Uterus (tissue), 4 donors: ENCODE data around the gene NADSYN1. TPM values are rescaled to one million over a fixed set of nuclear protein-coding genes. Genes with fewer than 3 reads are reported as not detected.

Source experiments
- DNase-seq, 2 donors: peaks; one replicate each; pipeline ENCODE4 v3.0.0-alpha.2; 2019 to 2020
- H3K27ac ChIP-seq, 2 donors: fragments of 200-600 bp; sonication (generic); 1 replicate in 1 of 2; 2 replicates in 1 of 2; pipeline ENCODE4 v1.5.1; 2016 to 2018
- H3K27me3 ChIP-seq, 2 donors: fragments of 200-600 bp; sonication (generic); one replicate each; pipeline ENCODE4 v1.5.1; 2018 to 2019; ENCODE audit warnings: control low read depth in 1 of 2
- H3K36me3 ChIP-seq, 2 donors: fragments of 200-600 bp; sonication (generic); one replicate each; pipeline ENCODE4 v1.5.1; 2019; ENCODE audit warnings: control low read depth in 1 of 2
- H3K4me1 ChIP-seq, 2 donors: fragments of 200-600 bp; sonication (generic); one replicate each; pipeline ENCODE4 v1.5.1; 2018 to 2019; ENCODE audit warnings: control low read depth in 1 of 2
- H3K4me3 ChIP-seq, 2 donors: fragments of 200-600 bp; sonication (generic); 1 replicate in 1 of 2; 2 replicates in 1 of 2; pipeline ENCODE4 v1.5.1; 2018 to 2019; ENCODE audit warnings: mild to moderate bottlenecking in 1 of 2
- H3K9me3 ChIP-seq, 2 donors: fragments of 200-600 bp; sonication (generic); one replicate each; pipeline ENCODE4 v1.5.1; 2019; ENCODE audit warnings: control low read depth in 1 of 2
- POLR2A ChIP-seq, 2 donors: fragments of 450-650 bp; IDR thresholded peaks; one replicate each; pipeline ENCODE4 v1.6.1; 2016; ENCODE audit warnings: antibody characterized with exemption in 2 of 2, mild to moderate bottlenecking in 1 of 2, moderate library complexity in 1 of 2
- intact Hi-C: fragments of 100-400 bp; cut with DNase I; formaldehyde crosslinking; loops from one replicate; pipeline ENCODE4 v1.15.1; 2023; ENCODE audit warnings: low total_unique reads
- total RNA-seq, 4 donors: library from RNA; depleted of rRNA in 3 of 4; stranded (reverse); fragments of >200 nt in 3 of 4; gene quantifications; one replicate each; pipeline versions ENCODE4 v1.1.0 to v1.2.4, GENCODE V29; 2014 to 2023
- TF ChIP-seq, protein P1 (sequence below), 4 experiments: fragments of 200-600 bp in 2 of 4; fragments of 450-650 bp in 2 of 4; sonication (generic) in 2 of 4; IDR thresholded peaks; one replicate each; pipeline ENCODE4 v1.5.1; 2016 to 2019; ENCODE audit warnings: antibody characterized with exemption in 4 of 4, mild to moderate bottlenecking in 2 of 4, moderate library complexity in 1 of 4
- donor health status: DM: yes; HTN: yes; CAD: no.

The NADSYN1 gene
- total RNA-seq, 4 donors from 2014 or later = 20.0 to 73.0 (median 32.8) TPM

DNA sequence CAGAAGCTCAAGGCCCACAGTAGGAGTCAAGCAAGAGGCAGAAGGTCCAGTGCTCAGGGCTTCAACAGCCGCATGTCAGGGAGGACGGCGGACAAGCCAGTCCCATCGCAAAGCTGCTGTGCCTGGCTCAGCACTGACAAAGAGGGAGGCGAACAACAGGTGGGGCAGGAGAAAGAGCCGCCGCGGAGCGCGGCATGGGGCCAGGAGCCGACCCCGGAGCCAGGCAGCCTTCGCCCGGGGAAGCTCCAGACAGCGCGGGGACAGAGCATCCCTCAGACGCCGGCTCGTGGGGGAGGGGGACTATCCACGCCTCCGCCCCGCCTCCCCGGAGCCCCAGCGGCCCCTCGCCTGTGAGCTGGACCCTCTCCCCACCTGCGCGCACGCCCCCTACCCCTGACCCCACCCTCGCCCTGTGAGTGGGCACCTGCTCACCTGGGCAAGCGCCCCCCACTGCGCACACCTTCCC, 5.2 kb upstream of the NADSYN1 start:
- DNase-seq = no peak
- Histone ChIP-seq H3K27me3 (no peaks in the 10 kb centered on the region), H3K36me3 (no peaks in the 10 kb centered on the region), H3K9me3 (no peaks in the 10 kb centered on the region), H3K4me1 (no peaks in the 10 kb centered on the region), H3K27ac (peak overlapping the region; percentile 23 to 85), H3K4me3 (peak overlapping the region; percentile 44 to 87)
- intact Hi-C loops = no loop called here
- no peak for TF ChIP-seq POLR2A (IDR thresholded peaks at IDR 0.05)
- TF ChIP-seq, protein P1, sequence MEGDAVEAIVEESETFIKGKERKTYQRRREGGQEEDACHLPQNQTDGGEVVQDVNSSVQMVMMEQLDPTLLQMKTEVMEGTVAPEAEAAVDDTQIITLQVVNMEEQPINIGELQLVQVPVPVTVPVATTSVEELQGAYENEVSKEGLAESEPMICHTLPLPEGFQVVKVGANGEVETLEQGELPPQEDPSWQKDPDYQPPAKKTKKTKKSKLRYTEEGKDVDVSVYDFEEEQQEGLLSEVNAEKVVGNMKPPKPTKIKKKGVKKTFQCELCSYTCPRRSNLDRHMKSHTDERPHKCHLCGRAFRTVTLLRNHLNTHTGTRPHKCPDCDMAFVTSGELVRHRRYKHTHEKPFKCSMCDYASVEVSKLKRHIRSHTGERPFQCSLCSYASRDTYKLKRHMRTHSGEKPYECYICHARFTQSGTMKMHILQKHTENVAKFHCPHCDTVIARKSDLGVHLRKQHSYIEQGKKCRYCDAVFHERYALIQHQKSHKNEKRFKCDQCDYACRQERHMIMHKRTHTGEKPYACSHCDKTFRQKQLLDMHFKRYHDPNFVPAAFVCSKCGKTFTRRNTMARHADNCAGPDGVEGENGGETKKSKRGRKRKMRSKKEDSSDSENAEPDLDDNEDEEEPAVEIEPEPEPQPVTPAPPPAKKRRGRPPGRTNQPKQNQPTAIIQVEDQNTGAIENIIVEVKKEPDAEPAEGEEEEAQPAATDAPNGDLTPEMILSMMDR (IDR thresholded peaks at IDR 0.05) = no peak

DNA sequence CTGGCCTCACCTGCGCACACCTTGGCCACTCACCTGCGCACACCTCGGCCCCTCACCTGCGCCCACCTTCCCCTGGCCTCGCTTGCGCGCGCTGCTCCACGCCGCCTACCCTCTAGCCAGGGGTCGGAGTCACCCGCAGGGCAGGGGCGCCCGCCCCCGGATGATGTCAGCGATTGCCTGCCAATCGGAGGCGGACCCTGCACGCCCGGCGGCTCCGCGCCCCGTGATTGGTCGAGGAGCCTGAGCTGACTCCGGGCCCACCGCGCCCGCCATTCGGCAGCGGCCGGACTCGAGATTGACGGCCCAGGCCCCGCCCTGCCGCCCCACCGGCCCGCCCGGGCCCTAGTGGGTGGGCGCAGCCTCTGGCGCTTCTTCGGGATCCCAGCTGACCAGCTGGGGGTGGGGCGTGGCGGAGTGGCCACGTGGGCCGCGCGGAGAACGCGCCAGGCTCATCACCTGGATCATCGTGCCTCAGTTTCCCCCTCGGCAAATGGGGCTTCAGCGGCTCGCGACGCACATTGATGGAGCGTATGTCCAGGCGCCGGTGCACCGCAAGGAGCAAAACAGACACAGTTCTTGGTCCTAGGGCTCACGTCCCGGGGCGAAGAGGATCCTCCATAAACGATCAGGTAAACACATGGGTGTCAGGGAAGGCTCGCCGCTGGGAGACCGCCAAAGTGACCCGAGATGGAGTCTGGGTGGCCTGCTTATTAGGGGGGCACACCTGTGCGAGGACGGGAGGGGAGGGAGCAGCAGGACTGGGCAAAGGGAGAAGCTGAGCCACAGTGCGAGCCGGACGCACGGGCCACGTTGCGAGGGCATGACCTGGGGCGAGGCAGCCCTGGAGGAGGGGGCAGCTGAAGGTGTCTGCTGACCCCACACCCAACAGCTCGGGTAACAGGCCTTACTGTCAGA, 4.5 kb upstream of the NADSYN1 start, which contains the start of gene DHCR7:
TSS of gene DHCR7 (minus strand) at position 137 of the 915 bp plus-strand sequence. CDS start 3,441 bp downstream, outside the sequence.
- Histone ChIP-seq H3K36me3 (no peaks in the 10 kb centered on the region), H3K27ac (peak within 1 kb of the TSS; percentile 23 to 85), H3K4me1 (no peaks in the 10 kb centered on the region), H3K4me3 (peak within 1 kb of the TSS; percentile 44 to 87), H3K27me3 (no peaks in the 10 kb centered on the region), H3K9me3 (no peaks in the 10 kb centered on the region)
- TF ChIP-seq POLR2A (IDR thresholded peaks at IDR 0.05) = peak in 1 of 2 donors; percentile 69
- TF ChIP-seq, protein P1 (IDR thresholded peaks at IDR 0.05) = peak in 2 of 4 experiments; percentile 18 to 24
- peak; percentile 91 to 94 for DNase-seq
- intact Hi-C loops = no loop called here

DNA sequence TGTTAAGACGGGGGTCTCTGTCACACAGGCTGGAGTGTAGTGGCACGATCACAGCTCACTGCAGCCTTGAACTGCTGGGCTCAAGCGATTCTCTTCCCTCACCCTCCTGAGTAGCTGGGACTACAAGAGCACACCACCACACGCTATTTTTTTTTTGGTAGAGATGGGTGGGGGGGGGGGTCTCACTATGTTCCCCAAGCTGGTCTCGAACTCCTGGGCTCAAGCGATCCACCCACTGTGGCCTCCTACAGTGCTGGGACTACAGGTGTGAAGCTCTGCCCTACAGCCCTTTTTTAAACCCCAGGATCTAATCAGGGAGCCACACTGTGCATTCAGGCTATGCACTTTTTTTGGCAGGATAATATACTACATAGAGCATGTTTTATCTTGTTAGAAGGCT, 3.4 kb upstream of the NADSYN1 start:
- Histone ChIP-seq H3K36me3 (no peaks in the 10 kb centered on the region), H3K27me3 (no peaks in the 10 kb centered on the region), H3K27ac (peak overlapping the region in 1 of 2 donors; percentile 85), H3K4me3 (peak overlapping the region in 1 of 2 donors; percentile 87), H3K9me3 (no peaks in the 10 kb centered on the region), H3K4me1 (no peaks in the 10 kb centered on the region)
- TF ChIP-seq, protein P1 (IDR thresholded peaks at IDR 0.05) = no peak
- TF ChIP-seq POLR2A (IDR thresholded peaks at IDR 0.05) = no peak
- DNase-seq = no peak
- intact Hi-C loops = no loop called here

DNA sequence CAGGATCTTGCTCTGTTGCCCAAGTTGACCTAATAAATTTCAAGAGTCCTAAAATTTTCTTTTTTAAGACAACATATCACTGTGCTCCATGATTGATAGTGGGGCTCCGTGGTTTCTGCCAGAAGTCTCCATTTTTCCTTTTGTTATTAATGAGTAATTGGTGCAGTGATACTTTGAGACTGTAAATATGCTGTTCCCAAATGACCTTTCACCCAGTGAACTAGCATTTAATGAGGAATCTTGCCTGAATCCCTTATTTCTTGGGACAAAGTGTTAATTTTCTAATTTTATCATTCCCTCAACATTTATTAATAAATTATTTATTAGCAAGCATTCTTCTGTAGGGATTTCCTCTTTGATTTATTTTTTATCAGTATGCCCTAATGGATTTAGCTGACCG, 2.5 kb upstream of the NADSYN1 start:
- no peaks in the 10 kb centered on the region for H3K36me3 ChIP-seq
- no peaks in the 10 kb centered on the region for H3K4me1 ChIP-seq
- DNase-seq = no peak
- no peaks in the 10 kb centered on the region for H3K27me3 ChIP-seq
- TF ChIP-seq, protein P1 (IDR thresholded peaks at IDR 0.05) = no peak
- TF ChIP-seq POLR2A (IDR thresholded peaks at IDR 0.05) = no peak
- intact Hi-C loops = no loop called here
- H3K27ac ChIP-seq = no peak overlapping the region
- no peaks in the 10 kb centered on the region for H3K9me3 ChIP-seq
- H3K4me3 ChIP-seq = no peak overlapping the region

DNA sequence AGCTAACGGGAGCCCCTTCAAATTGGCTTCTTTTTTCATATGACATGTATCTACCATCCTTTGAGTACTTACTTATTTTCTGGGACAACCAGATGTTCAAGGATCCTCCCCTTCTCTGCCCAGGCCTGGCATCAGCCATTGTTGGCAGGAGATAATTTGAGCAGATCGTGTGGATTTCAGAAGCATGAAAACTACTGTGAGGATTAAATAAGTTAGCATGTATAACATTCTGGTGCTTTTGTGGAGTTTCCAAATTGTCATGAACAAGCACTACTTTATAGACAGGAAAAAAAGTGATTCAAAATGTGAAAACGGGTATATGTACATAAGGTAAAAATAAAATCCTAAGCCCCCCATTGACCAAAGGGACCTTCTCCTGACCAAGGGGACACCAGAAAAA, 2.1 kb upstream of the NADSYN1 start:
- H3K4me1 ChIP-seq = no peaks in the 10 kb centered on the region
- H3K36me3 ChIP-seq = no peaks in the 10 kb centered on the region
- H3K27me3 ChIP-seq = no peaks in the 10 kb centered on the region
- TF ChIP-seq, protein P1 (IDR thresholded peaks at IDR 0.05) = no peak
- TF ChIP-seq POLR2A (IDR thresholded peaks at IDR 0.05) = no peak
- no peaks in the 10 kb centered on the region for H3K9me3 ChIP-seq
- no peak overlapping the region for H3K27ac ChIP-seq
- H3K4me3 ChIP-seq = no peak overlapping the region
- no peak for DNase-seq
- intact Hi-C loops = no loop called here
